ENCODE data around the gene TBC1D1. TPM values are rescaled to one million over a fixed set of nuclear protein-coding genes. Genes with fewer than 3 reads are reported as not detected.
A peak's percentile ranks its signal among the peaks of the same experiment; 100 is the strongest.

The TBC1D1 gene
- total RNA-seq, 2 donors from 2014 or later, result 55.3 to 77.4 TPM

- no peak for TF ChIP-seq CTCF (IDR thresholded peaks at IDR 0.05)
- Histone ChIP-seq H3K4me3 (no peak overlapping the region), H3K36me3 (no peaks in the 10 kb centered on the region), H3K27me3 (no peaks in the 10 kb centered on the region), H3K4me1 (no peaks in the 10 kb centered on the region), H3K27ac (no peak overlapping the region), H3K9ac (ENCODE audit: low read depth in 2 of 2, low read length in 2 of 2) (no peak overlapping the region), H3K9me3 (no peaks in the 10 kb centered on the region)
- intact Hi-C loops (cut with DNase I), result no loop called here
- no peak for DNase-seq
Measured at GRCh38 chr4:38173935-38174518, 283.1 kb downstream of the TBC1D1 start.

GRCh38 chr4:38174801-38175200 lies 283.9 kb downstream of the TBC1D1 start:
- no peak overlapping the region for H3K4me3 ChIP-seq
- H3K4me1 ChIP-seq, result no peaks in the 10 kb centered on the region
- H3K27ac ChIP-seq, result no peak overlapping the region
- no peaks in the 10 kb centered on the region for H3K9me3 ChIP-seq
- DNase-seq, result no peak
- H3K27me3 ChIP-seq, result no peaks in the 10 kb centered on the region
- intact Hi-C loops (cut with DNase I), result loop anchor here (5.0 kb wide), 1 partner anchor 112 kb away; no protein-coding TSS in a partner anchor
- no peak for TF ChIP-seq CTCF (IDR thresholded peaks at IDR 0.05)
- no peak overlapping the region for H3K9ac ChIP-seq (ENCODE audit: low read depth in 2 of 2, low read length in 2 of 2)
- H3K36me3 ChIP-seq, result no peaks in the 10 kb centered on the region

GRCh38 chr4:38176165-38176564 lies 285.3 kb downstream of the TBC1D1 start:
- no peak for DNase-seq
- H3K36me3 ChIP-seq, result no peaks in the 10 kb centered on the region
- H3K27ac ChIP-seq, result no peak overlapping the region
- H3K4me1 ChIP-seq, result no peaks in the 10 kb centered on the region
- H3K4me3 ChIP-seq, result no peak overlapping the region
- no peak for TF ChIP-seq CTCF (IDR thresholded peaks at IDR 0.05)
- intact Hi-C loops (cut with DNase I), result loop anchor here (5.0 kb wide), 1 partner anchor 114 kb away; no protein-coding TSS in a partner anchor
- H3K9me3 ChIP-seq, result no peaks in the 10 kb centered on the region
- no peaks in the 10 kb centered on the region for H3K27me3 ChIP-seq
- no peak overlapping the region for H3K9ac ChIP-seq (ENCODE audit: low read depth in 2 of 2, low read length in 2 of 2)

- no peak overlapping the region for H3K27ac ChIP-seq
- intact Hi-C loops (cut with DNase I), result loop anchor here (5.0 kb wide), 1 partner anchor 115 kb away; no protein-coding TSS in a partner anchor
- H3K27me3 ChIP-seq, result no peaks in the 10 kb centered on the region
- H3K9ac ChIP-seq (ENCODE audit: low read depth in 2 of 2, low read length in 2 of 2), result peak overlapping the region in 1 of 2 donors; percentile 15
- no peaks in the 10 kb centered on the region for H3K4me1 ChIP-seq
- H3K4me3 ChIP-seq, result no peak overlapping the region
- TF ChIP-seq CTCF (IDR thresholded peaks at IDR 0.05), result no peak
- no peak for DNase-seq
- no peaks in the 10 kb centered on the region for H3K9me3 ChIP-seq
- H3K36me3 ChIP-seq, result no peaks in the 10 kb centered on the region
Measured at GRCh38 chr4:38177035-38177546, 286.2 kb downstream of the TBC1D1 start.

GRCh38 chr4:38177641-38178391 lies 286.9 kb downstream of the TBC1D1 start:
- Histone ChIP-seq H3K4me3 (no peak overlapping the region), H3K9ac (ENCODE audit: low read depth in 2 of 2, low read length in 2 of 2) (peak overlapping the region in 1 of 2 donors; percentile 52), H3K27ac (no peak overlapping the region), H3K4me1 (no peaks in the 10 kb centered on the region), H3K36me3 (no peaks in the 10 kb centered on the region), H3K9me3 (no peaks in the 10 kb centered on the region), H3K27me3 (no peaks in the 10 kb centered on the region)
- intact Hi-C loops (cut with DNase I), result loop anchor here (2.0 to 5.0 kb wide), 2 partner anchors 116 to 553 kb away; no protein-coding TSS in a partner anchor
- TF ChIP-seq CTCF (IDR thresholded peaks at IDR 0.05), result no peak
- DNase-seq, result peak; percentile 68
